Stimulated activated naive CD4-positive, alpha-beta T cell (primary cell): Measurements from ENCODE around the gene ADAM19.

Experiments
- DNase-seq, 6 experiments: peaks; one replicate each; lab custom pipeline; 2025; lab: John Stamatoyannopoulos, UW

The ADAM19 gene

GRCh38 chr5:157575381-157576020 is at the start of gene ADAM19:
Gene ADAM19 (minus strand): TSS chr5:157575775. CDS start chr5:157575696, 79 bp downstream.
- DNase-seq: peak in 3 of 6 experiments; percentile 12 to 31 (median 12)

- DNase-seq: no peak
These were observed 48.6 kb upstream of the ADAM19 start for GRCh38 chr5:157624144-157624543.

- no peak for DNase-seq
These were observed 45.2 kb upstream of the ADAM19 start for GRCh38 chr5:157620776-157621175.

GRCh38 chr5:157618191-157618765 is 42.7 kb upstream of the ADAM19 start:
- no peak for DNase-seq

- DNase-seq: no peak
These were observed 41.2 kb upstream of the ADAM19 start for GRCh38 chr5:157616785-157617184.

GRCh38 chr5:157613385-157614245 is 38.0 kb upstream of the ADAM19 start:
- DNase-seq: peak in 1 of 6 experiments; percentile 4

GRCh38 chr5:157612581-157612980 is 37.0 kb upstream of the ADAM19 start:
- DNase-seq: no peak

- DNase-seq: no peak
These were observed 36.2 kb upstream of the ADAM19 start for GRCh38 chr5:157611571-157612476.

- DNase-seq: no peak
These were observed 35.4 kb upstream of the ADAM19 start for GRCh38 chr5:157610990-157611389.

- DNase-seq: no peak
These were observed 33.5 kb upstream of the ADAM19 start for GRCh38 chr5:157608972-157609565.

GRCh38 chr5:157607371-157608161 is 32.0 kb upstream of the ADAM19 start:
- no peak for DNase-seq

- no peak for DNase-seq
These were observed 30.5 kb upstream of the ADAM19 start for GRCh38 chr5:157606046-157606445.

GRCh38 chr5:157603333-157604190 is 28.0 kb upstream of the ADAM19 start:
- peak; percentile 1 to 40 (median 29) for DNase-seq

- no peak for DNase-seq
These were observed 26.9 kb upstream of the ADAM19 start for GRCh38 chr5:157602505-157602904.

GRCh38 chr5:157600252-157600651 is 24.7 kb upstream of the ADAM19 start:
- DNase-seq: no peak

GRCh38 chr5:157599565-157599964 is 24.0 kb upstream of the ADAM19 start:
- no peak for DNase-seq

- DNase-seq: no peak
These were observed 22.9 kb upstream of the ADAM19 start for GRCh38 chr5:157598350-157598936.

GRCh38 chr5:157597277-157597676 is 21.7 kb upstream of the ADAM19 start:
- no peak for DNase-seq

GRCh38 chr5:157596487-157596886 is 20.9 kb upstream of the ADAM19 start:
- no peak for DNase-seq
